ELR (cell line): ENCODE results near the gene SPINT4.

Experiments used
- DNase-seq: peaks from one replicate; pipeline ENCODE4 v3.0.0-alpha.2; 2015; ENCODE audit warnings: low read depth

Gene SPINT4

DNA sequence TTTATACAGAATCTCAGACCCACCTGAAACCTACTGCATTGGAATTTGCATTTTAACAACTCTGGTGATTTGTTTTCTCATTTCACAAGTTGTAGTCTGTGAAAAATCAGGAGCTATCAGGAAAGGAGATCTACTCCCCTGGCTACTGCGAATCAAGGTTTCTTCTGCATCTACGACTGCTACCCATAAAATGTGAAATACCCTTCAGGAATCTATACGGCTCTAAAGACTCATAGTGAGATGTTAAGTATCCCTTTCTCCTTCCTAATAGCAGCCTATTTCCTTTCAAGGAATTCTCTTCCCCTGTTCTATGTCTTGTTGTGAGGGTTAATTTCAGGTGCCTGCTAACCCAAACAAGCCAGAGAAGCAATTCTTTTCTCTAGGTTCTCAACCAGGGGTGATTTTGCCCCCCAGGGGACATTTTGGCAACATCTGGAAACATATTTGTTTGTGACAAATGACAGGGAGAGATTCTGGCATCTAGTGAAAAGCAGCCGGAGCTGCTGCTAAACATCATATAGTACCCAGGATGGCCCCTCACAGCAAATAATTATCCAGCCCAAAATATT, 43.2 kb downstream of the SPINT4 start:
- no peak for DNase-seq

DNA sequence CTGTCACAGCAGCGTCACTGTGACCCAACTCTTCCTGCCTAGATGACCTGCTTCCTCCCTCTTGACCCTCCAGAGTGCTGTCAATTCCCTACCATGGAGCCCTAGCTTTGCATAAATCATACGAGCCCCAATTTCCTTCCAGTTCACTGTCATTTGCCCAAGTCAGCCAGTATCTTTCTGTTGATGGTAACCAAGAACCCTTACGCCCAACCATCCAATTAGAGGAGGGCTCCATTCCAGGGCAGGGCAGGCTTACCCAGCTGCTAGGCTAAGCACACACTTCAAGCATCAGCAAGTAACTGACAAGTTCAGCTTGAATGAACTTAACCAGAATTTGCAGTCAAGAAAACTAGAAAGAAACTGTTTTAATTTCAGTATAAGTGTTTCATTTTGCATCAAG, 43.8 kb downstream of the SPINT4 start:
- no peak for DNase-seq

DNA sequence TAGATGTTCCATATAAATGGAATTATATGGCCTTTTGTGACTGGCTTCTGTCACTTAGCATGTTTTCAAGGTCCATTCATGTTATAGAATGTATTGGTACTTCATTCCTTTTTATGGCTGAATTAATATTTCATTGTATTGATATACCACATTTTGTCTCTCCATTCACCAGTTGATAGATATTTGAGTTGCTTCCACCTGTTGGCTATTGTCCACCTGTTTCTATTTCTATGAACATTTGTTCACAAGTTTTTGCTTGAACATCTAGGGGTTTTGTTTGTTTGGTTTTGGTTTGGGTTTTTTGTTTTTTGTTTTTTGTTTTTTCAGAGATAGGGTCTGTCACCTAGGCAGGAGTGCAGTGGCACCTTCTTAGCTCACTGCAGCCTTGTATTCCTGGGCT, 46.3 kb downstream of the SPINT4 start:
- DNase-seq, result no peak

DNA sequence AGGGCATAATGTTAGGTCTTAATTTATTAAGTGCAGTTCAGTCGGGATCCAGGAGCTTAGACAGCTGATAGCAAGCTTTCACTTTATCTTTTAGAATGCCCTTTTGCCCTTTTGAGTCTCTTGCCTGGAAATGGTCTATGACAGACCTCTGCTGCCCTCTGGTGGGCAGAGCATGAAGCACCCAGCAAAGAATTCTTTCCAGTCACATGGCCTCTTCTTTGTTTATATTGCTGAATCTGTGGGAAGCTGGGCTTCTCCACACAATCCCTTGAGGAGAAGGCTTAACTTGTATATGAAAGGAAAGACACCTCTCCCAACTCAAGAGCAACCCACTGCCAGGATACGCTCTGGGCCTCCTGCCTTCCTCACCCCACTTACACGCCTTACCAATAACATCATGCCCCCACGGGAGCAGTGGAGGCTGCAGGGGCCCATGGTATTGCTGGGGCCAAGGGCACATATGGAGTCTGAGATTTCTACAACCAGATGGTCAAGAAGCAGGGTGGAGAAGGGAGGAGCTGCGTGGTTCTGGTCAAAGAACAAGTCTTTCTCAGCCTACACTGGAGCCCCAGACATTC, 49.1 kb downstream of the SPINT4 start:
- peak; percentile 83 for DNase-seq

DNA sequence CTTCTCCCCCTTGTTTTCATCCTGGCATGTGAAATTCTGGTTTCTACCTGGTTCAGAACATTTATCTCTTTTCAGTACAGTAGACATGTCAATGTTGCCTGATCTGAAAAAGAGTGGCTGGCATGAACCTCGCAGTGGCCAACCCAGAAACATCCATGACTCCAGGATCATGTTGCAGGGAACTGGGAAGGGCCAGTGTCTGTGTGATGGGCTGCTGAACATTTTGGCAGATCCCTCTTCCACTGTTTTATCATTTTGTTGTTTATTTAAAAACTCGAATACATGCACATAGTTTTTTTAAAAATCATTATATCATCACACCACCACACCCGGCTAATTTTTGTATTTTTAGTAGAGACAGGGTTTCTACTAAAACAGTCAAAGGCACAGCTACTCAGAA, 50.5 kb downstream of the SPINT4 start:
- no peak for DNase-seq

DNA sequence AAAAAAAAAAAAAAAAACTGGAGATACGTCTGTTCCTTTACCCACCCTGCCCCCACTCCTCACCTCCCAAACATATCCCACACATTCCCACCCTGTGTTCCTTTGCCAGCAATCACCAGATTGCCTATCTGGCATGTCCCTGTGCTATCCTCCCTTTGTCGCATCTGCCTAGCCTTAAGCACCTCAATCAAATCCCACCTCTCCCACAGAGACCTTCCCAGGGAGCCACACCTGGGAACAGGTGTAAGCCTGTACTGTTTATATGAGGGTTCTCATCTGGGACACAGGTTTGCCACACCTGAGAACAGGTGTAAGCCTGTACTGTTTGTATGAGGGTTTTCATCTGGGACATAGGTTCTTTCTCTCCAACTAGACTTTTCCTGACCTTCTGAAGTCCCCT, 52.8 kb downstream of the SPINT4 start:
- no peak for DNase-seq

DNA sequence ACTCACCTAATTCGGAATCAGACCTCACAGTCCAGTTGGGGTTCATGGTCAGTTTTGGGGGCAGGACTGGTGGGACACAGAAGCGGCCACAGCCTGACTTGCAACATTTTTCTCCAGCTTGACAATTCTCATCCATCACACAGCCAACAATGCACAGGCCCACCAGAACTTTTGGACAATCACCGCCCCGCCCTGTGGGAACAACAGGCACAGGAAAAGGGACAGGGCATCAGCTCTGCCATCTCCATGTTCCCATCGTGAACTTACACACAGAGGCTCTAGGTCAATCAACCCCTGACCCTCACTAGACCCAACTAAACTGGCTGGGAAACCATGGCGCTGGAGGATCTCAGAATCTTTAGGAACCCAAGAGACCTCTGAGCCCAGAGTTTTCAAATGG, 53.3 kb downstream of the SPINT4 start:
- DNase-seq, result no peak
